ENCODE data around the gene IRF2BPL. TPM values are rescaled to one million over a fixed set of nuclear protein-coding genes. Genes with fewer than 3 reads are reported as not detected.

Gene IRF2BPL
- total and polyA plus RNA-seq, 3 experiments from 2014 or later: 3.7 to 27.2 (median 25.6) TPM

DNA sequence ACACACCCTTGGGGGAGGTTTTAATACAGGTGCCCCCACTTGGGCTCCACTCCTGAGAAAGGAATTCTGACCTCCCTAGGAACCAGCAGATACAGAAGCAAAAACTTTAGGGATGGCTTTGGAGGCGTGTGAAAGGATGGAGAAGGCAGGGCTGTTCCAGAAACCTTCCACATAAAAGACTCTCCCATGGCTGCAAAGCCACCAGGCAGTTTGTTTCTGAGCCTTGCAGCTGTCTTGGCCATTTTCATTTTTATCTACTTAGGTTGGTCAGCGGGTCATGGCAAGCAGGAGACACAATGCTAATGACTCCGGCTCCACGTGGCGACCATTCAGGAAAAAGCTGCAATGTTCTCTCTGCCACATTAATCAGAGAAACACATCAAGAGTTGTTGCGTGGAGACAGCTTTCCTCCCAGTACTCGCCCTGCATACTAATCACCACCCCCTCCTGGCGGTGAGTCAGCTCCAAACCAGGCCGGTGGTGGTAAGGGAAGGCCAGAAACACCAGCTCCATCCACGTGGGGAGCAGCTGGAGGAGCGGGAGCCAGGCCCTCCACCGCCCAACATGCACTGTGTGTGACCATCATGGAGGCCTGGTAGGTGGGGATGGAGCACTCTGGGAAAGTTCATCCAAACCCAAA lies 30.9 kb upstream of the IRF2BPL start:
- no peak overlapping the region for H3K4me3 Mint-ChIP-seq
- no peaks in the 10 kb centered on the region for H3K36me3 Mint-ChIP-seq
- no peak for DNase-seq

GRCh38 chr14:77058785-77059184 lies 30.3 kb upstream of the IRF2BPL start:
- H3K4me1 Mint-ChIP-seq: peaks cover 0 to 8% (median 6%) of the 10 kb centered on the region in 3 donors
- no peaks in the 10 kb centered on the region for H3K36me3 ChIP-seq (ENCODE audit: insufficient read depth, low read length)
- no peak overlapping the region for H3K4me3 Mint-ChIP-seq
- H3K9me3 ChIP-seq (ENCODE audit: low read length): no peaks in the 10 kb centered on the region
- H3K27ac ChIP-seq (ENCODE audit: low read depth, low read length): no peak overlapping the region
- POLR2A ChIA-PET: no interaction called here
- peaks cover 0 to 5% of the 10 kb centered on the region in 2 donors for H3K27me3 Mint-ChIP-seq
- no peak overlapping the region for H3K4me3 ChIP-seq (ENCODE audit: low read length)
- CTCF ChIA-PET: interaction anchor here (0.9 to 2.8 kb wide), 6 partner anchors 10 to 185 kb away, joined by 3 to 12 read pairs (median 4); no protein-coding TSS in a partner anchor
- no peak overlapping the region for H3K27ac Mint-ChIP-seq
- DNase-seq: no peak
- H3K4me1 ChIP-seq (ENCODE audit: insufficient read depth, low read length): no peaks in the 10 kb centered on the region
- H3K36me3 Mint-ChIP-seq: no peaks in the 10 kb centered on the region
- H3K27me3 ChIP-seq (ENCODE audit: insufficient read depth, low read length, poor library complexity, severe bottlenecking): no peaks in the 10 kb centered on the region
- no peaks in the 10 kb centered on the region for H3K9me3 Mint-ChIP-seq

More for the DNA sequence above, 30.9 kb upstream of the IRF2BPL start:
- Mint-ChIP-seq H3K4me1 (peaks cover 0 to 8% (median 6%) of the 10 kb centered on the region in 3 donors), H3K27me3 (peaks cover 0 to 5% of the 10 kb centered on the region in 2 donors), H3K27ac (no peak overlapping the region), H3K9me3 (no peaks in the 10 kb centered on the region)
- CTCF ChIA-PET: interaction anchor here (0.8 to 2.8 kb wide), 10 partner anchors 9 to 186 kb away, joined by 3 to 12 read pairs (median 4); no protein-coding TSS in a partner anchor
- Histone ChIP-seq H3K4me3 (ENCODE audit: low read length) (no peak overlapping the region), H3K9me3 (ENCODE audit: low read length) (no peaks in the 10 kb centered on the region), H3K27me3 (ENCODE audit: insufficient read depth, low read length, poor library complexity, severe bottlenecking) (no peaks in the 10 kb centered on the region), H3K4me1 (ENCODE audit: insufficient read depth, low read length) (no peaks in the 10 kb centered on the region), H3K36me3 (ENCODE audit: insufficient read depth, low read length) (no peaks in the 10 kb centered on the region), H3K27ac (ENCODE audit: low read depth, low read length) (no peak overlapping the region)
- POLR2A ChIA-PET: interaction anchor here (0.5 kb wide), 1 partner anchor 10 kb away, joined by 3 read pairs; no protein-coding TSS in a partner anchor

- Histone ChIP-seq H3K27me3 (ENCODE audit: insufficient read depth, low read length, poor library complexity, severe bottlenecking) (no peaks in the 10 kb centered on the region), H3K4me1 (ENCODE audit: insufficient read depth, low read length) (peaks cover 4% of the 10 kb centered on the region), H3K9me3 (ENCODE audit: low read length) (no peaks in the 10 kb centered on the region), H3K27ac (ENCODE audit: low read depth, low read length) (no peak overlapping the region), H3K4me3 (ENCODE audit: low read length) (no peak overlapping the region), H3K36me3 (ENCODE audit: insufficient read depth, low read length) (no peaks in the 10 kb centered on the region)
- H3K9me3 Mint-ChIP-seq: no peaks in the 10 kb centered on the region
- H3K4me1 Mint-ChIP-seq: peaks cover 3 to 13% (median 11%) of the 10 kb centered on the region in 3 donors
- ChIA-PET POLR2A (no interaction called here), CTCF (interaction anchor here (1.1 to 1.5 kb wide), 2 partner anchors 10 to 142 kb away, joined by 3 read pairs; no protein-coding TSS in a partner anchor)
- H3K27me3 Mint-ChIP-seq: no peaks in the 10 kb centered on the region
- no peak overlapping the region for H3K4me3 Mint-ChIP-seq
- no peak overlapping the region for H3K27ac Mint-ChIP-seq
- no peak for DNase-seq
- no peaks in the 10 kb centered on the region for H3K36me3 Mint-ChIP-seq
Observed at GRCh38 chr14:77058117-77058516, 29.6 kb upstream of the IRF2BPL start.

- no peaks in the 10 kb centered on the region for H3K27me3 Mint-ChIP-seq
- no peaks in the 10 kb centered on the region for H3K36me3 Mint-ChIP-seq
- no peaks in the 10 kb centered on the region for H3K9me3 Mint-ChIP-seq
Observed at GRCh38 chr14:77055981-77056380, 27.5 kb upstream of the IRF2BPL start.

DNA sequence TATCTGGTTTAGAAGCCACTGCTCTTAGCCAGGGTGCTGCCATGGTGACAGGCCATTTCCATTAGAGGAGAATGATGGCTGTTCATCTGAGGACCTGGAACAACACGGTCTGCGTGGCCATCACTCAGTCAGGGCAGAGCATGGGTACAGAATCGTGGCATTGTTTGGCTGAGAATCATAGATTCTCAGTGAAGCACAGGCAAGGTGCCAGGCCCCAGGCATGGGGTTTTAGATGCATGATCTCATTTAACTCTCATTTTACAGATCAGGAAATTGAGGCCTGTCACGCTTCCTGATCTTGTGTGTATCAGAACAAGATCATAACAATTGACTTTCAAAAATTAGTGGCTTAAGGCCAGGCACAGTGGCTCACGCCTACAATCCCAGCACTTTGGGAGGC lies 26.8 kb upstream of the IRF2BPL start:
- no peaks in the 10 kb centered on the region for H3K27me3 ChIP-seq (ENCODE audit: insufficient read depth, low read length, poor library complexity, severe bottlenecking)
- peaks cover 9% of the 10 kb centered on the region for H3K4me1 ChIP-seq (ENCODE audit: insufficient read depth, low read length)
- ChIA-PET POLR2A (interaction anchor here (0.6 kb wide), 1 partner anchor 117 kb away, joined by 3 read pairs; no protein-coding TSS in a partner anchor), CTCF (interaction anchor here (0.9 to 10.7 kb wide), 6 partner anchors 16 to 182 kb away, joined by 3 to 136 read pairs (median 4); no protein-coding TSS in a partner anchor)
- Mint-ChIP-seq H3K4me1 (peaks cover 4 to 15% (median 13%) of the 10 kb centered on the region in 3 donors), H3K9me3 (no peaks in the 10 kb centered on the region), H3K4me3 (no peak overlapping the region), H3K27ac (peak overlapping the region in 4 of 8 donors; percentile 31 to 54 (median 43)), H3K27me3 (no peaks in the 10 kb centered on the region), H3K36me3 (no peaks in the 10 kb centered on the region)
- no peaks in the 10 kb centered on the region for H3K36me3 ChIP-seq (ENCODE audit: insufficient read depth, low read length)
- no peak overlapping the region for H3K27ac ChIP-seq (ENCODE audit: low read depth, low read length)
- no peak for DNase-seq
- no peak overlapping the region for H3K4me3 ChIP-seq (ENCODE audit: low read length)
- H3K9me3 ChIP-seq (ENCODE audit: low read length): no peaks in the 10 kb centered on the region

More at GRCh38 chr14:77055981-77056380, 27.5 kb upstream of the IRF2BPL start:
- Histone ChIP-seq H3K4me3 (ENCODE audit: low read length) (no peak overlapping the region), H3K9me3 (ENCODE audit: low read length) (no peaks in the 10 kb centered on the region), H3K4me1 (ENCODE audit: insufficient read depth, low read length) (peaks cover 9% of the 10 kb centered on the region), H3K27ac (ENCODE audit: low read depth, low read length) (no peak overlapping the region), H3K36me3 (ENCODE audit: insufficient read depth, low read length) (no peaks in the 10 kb centered on the region), H3K27me3 (ENCODE audit: insufficient read depth, low read length, poor library complexity, severe bottlenecking) (no peaks in the 10 kb centered on the region)
- ChIA-PET CTCF (interaction anchor here (1.7 to 10.7 kb wide), 3 partner anchors 12 to 141 kb away, joined by 4 to 136 read pairs (median 5); no protein-coding TSS in a partner anchor), POLR2A (no interaction called here)
- no peak for DNase-seq
- Mint-ChIP-seq H3K4me3 (no peak overlapping the region), H3K27ac (no peak overlapping the region), H3K4me1 (peaks cover 4 to 15% (median 13%) of the 10 kb centered on the region in 3 donors)

DNA sequence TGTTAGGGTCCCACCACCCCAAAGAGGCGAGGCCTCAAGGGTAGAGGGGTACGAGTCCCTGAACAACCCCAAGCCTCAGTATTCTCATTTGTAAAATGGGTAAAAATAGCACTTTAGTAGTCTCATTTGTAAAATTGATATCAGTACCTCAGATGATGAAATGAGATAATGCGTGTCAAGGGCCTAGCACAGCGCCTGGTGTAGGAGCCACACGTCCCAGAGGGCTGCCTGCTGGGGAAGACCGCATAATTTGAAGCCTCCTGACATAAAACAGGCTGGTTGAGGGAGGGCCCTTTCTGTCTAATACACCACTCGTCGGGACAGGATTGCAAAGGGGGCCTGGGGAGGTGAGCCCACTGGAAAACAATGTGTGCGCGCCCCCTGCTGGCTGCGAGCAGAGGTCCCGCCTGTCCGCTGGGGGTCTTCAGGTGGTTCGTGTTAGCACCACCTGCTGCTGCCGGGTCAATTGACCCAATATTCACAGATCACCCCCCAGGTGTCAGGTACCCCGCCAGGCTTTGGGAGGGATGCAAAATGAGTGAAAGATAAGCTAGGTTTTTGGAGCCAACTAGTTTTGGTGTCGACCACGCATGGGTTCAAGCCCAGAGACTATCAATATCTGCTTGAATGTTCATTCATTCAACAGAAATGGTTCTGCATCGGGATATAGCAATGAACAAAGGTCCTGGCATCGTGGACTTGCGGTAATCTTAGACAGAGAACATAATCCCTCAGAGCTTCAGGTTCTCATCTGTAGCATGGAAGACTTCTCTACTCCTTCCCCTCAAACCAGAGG lies 24.7 kb upstream of the IRF2BPL start:
- H3K4me1 Mint-ChIP-seq: peaks cover 4 to 15% (median 14%) of the 10 kb centered on the region in 3 donors
- no peak overlapping the region for H3K27ac ChIP-seq (ENCODE audit: low read depth, low read length)
- H3K36me3 ChIP-seq (ENCODE audit: insufficient read depth, low read length): no peaks in the 10 kb centered on the region
- no peaks in the 10 kb centered on the region for H3K27me3 ChIP-seq (ENCODE audit: insufficient read depth, low read length, poor library complexity, severe bottlenecking)
- no peaks in the 10 kb centered on the region for H3K27me3 Mint-ChIP-seq
- DNase-seq: peak; percentile 72 to 85 (median 72)
- CTCF ChIA-PET: interaction anchor here (0.7 to 10.7 kb wide), 33 partner anchors 9 to 190 kb away, joined by 3 to 136 read pairs (median 5); partner anchors contain the start of gene IRF2BPL
- H3K36me3 Mint-ChIP-seq: no peaks in the 10 kb centered on the region
- H3K4me3 ChIP-seq (ENCODE audit: low read length): no peak overlapping the region
- POLR2A ChIA-PET: no interaction called here
- peak overlapping the region in 5 of 8 donors; percentile 24 to 51 (median 36) for H3K27ac Mint-ChIP-seq
- H3K9me3 Mint-ChIP-seq: no peaks in the 10 kb centered on the region
- no peak overlapping the region for H3K4me3 Mint-ChIP-seq
- no peaks in the 10 kb centered on the region for H3K9me3 ChIP-seq (ENCODE audit: low read length)
- H3K4me1 ChIP-seq (ENCODE audit: insufficient read depth, low read length): peaks cover 9% of the 10 kb centered on the region

GRCh38 chr14:77052281-77053044 lies 24.0 kb upstream of the IRF2BPL start:
- no peak for DNase-seq

More at GRCh38 chr14:77052281-77053044, 24.0 kb upstream of the IRF2BPL start:
- Histone ChIP-seq H3K27me3 (ENCODE audit: insufficient read depth, low read length, poor library complexity, severe bottlenecking) (no peaks in the 10 kb centered on the region), H3K27ac (ENCODE audit: low read depth, low read length) (no peak overlapping the region), H3K9me3 (ENCODE audit: low read length) (no peaks in the 10 kb centered on the region), H3K4me1 (ENCODE audit: insufficient read depth, low read length) (peaks cover 9% of the 10 kb centered on the region), H3K4me3 (ENCODE audit: low read length) (no peak overlapping the region), H3K36me3 (ENCODE audit: insufficient read depth, low read length) (no peaks in the 10 kb centered on the region)
- H3K27me3 Mint-ChIP-seq: no peaks in the 10 kb centered on the region
- POLR2A ChIA-PET: no interaction called here
- CTCF ChIA-PET: interaction anchor here (0.7 to 10.7 kb wide), 20 partner anchors 8 to 179 kb away, joined by 3 to 136 read pairs (median 6); partner anchors contain the start of gene IRF2BPL
- no peaks in the 10 kb centered on the region for H3K9me3 Mint-ChIP-seq
- no peaks in the 10 kb centered on the region for H3K36me3 Mint-ChIP-seq
- H3K27ac Mint-ChIP-seq: peak overlapping the region in 2 of 8 donors; percentile 56 to 76
- no peak overlapping the region for H3K4me3 Mint-ChIP-seq
- H3K4me1 Mint-ChIP-seq: peaks cover 4 to 17% (median 15%) of the 10 kb centered on the region in 3 donors

Measured in CD8-positive, alpha-beta memory T cell (primary cell).